ENCODE results near the gene PRKG1. TPM values are rescaled to one million over a fixed set of nuclear protein-coding genes. Genes with fewer than 3 reads are reported as not detected.
A peak's percentile ranks its signal among the peaks of the same experiment; 100 is the strongest.
"Not testable (repeated sequence)": the region's sequence is repeated elsewhere in the genome, so short reads cannot be mapped to it uniquely, and the experiment has no call there.

PRKG1 gene
- total RNA-seq, 2 donors from 2014 or later = 17.2 TPM

DNA sequence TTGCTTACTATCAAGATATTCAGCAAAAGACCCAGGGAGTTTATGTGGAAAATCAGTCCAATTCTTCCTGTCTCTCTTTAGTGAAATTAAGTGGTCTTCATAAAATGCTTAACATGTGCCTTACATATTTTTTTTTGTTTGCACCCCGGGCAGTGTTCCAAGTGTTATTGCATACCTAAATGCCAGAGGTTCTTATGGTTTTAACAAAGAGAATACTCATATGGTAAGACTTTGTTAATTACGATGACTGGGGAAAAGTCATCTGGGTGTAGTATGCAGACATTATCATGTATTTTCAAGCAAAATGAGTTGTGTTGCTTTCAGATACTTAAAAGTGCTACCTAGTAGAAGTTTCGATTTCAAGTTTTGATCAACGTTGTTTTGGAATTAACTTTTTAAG, 82.6 kb downstream of the PRKG1 start:
- intact Hi-C loops (cut with DNase I, micrococcal nuclease) = no loop called here
- DNase-seq = no peak
- ATAC-seq = no peak

DNA sequence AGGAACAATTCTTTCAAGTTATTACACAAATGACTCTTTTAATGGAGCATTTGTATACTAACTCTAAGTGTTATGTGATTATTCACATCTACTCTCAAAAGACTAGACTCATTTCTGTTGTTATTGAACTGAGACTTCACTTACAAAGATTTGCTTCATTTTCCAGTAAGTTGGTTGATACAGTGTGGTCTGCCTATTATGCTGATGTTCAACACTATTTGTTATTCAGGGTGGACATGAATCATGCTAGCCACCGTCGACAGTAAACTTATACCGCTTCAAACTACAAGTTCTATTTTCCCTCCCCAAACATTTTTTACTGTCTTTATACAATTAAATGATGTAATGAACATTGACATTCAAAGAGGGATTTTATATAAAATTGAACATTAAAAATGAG, 84.5 kb downstream of the PRKG1 start:
- intact Hi-C loops (cut with DNase I, micrococcal nuclease) = no loop called here
- ATAC-seq = no peak
- DNase-seq = no peak

DNA sequence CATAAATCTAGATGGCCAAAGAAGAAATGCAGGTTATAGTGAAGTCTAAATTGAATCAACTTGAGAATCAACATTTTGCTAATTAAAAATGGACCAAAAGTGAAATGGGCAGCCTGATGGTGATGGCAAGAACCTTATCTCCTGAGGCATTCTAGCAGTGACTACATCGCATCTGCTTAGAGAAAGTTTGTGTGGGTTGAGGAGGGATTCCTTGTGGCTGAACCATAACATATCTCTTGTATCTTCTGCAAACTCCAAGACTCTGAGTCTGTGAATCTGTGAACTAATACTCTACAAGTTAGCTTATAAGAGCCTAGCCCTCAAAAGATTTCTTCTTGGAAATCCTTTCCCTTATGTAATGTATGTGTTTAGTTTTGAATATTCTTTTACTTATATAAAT, 85.6 kb downstream of the PRKG1 start:
- intact Hi-C loops (cut with DNase I, micrococcal nuclease) = no loop called here
- DNase-seq = no peak
- no peak for ATAC-seq

DNA sequence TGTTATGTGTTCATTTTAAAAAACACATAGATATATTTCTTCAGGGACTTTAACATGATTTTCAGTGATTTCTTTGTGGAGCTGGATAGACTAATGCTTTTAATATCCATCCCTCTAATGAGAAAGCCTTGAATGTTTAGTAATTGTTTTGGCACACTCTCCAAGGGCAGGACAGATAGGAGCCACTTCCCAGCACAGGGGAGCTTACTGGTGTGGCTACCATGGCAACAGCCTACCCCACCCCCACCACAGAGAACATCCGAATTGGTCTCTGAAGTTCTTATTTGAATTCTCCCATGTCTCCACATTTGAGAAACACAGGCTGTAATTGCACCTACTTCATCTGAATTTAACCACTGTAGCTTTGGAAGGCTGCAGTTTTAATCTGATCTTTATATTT, 87.7 kb downstream of the PRKG1 start:
- intact Hi-C loops (cut with DNase I, micrococcal nuclease) = no loop called here
- DNase-seq (no peak), ATAC-seq (no peak)

DNA sequence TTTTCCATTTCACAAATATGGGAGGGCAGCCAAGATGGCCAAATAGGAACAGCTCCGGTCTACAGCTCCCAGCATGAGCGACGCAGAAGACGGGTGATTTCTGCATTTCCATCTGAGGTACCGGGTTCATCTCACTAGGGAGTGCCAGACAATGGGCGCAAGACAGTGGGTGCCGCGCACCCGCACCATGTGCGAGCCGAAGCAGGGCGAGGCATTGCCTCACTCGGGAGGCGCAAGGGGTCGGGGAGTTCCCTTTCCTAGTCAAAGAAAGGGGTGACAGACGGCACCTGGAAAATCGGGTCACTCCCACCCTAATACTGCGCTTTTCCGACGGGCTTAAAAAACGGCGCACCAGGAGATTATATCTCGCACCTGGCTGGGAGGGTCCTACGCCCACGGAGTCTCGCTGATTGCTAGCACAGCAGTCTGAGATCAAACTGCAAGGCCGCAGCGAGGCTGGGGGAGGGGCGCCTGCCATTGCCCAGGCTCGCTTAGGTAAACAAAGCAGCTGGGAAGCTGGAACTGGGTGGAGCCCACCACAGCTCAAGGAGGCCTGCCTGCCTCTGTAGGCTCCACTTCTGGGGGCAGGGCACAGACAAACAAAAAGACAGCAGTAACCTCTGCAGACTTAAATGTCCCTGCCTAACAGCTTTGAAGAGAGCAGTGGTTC, 89.2 kb downstream of the PRKG1 start:
- intact Hi-C loops (cut with DNase I, micrococcal nuclease); ATAC-seq; DNase-seq: not testable (repeated sequence)

DNA sequence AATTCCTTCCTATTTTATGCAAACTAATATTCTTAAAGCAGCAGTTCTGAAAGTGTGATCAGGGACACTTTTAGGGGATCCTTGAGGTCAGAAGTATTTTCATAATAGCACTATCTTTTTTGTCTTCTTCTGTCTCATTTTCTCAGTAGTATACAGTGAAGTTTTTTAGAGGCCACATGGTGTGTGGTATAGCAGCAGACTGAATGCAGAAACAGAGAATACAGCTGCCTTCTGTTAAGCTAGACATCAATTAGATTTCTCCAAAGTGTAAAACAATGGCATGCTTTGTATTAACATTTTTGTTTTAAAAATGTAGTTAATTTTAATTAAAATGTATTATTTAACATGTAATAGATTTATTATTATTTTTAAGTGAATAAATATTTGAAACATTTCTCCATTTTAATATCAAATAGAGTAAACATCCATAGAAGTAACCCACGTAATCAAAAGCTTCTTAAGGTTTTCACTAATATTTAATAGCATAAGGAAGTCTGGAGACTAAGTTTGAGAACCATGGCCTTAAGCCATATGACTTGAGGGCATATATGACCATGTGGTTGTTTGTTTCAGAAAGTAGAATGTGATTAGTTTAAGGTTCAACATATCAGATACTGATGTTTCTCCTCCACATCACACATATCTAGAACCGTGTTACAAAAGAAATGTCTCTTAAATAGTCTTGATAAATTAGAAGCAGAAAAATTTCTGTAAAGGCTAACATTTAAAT, 94.0 kb downstream of the PRKG1 start:
- no peak for DNase-seq
- ATAC-seq = no peak
- intact Hi-C loops (cut with DNase I, micrococcal nuclease) = no loop called here

DNA sequence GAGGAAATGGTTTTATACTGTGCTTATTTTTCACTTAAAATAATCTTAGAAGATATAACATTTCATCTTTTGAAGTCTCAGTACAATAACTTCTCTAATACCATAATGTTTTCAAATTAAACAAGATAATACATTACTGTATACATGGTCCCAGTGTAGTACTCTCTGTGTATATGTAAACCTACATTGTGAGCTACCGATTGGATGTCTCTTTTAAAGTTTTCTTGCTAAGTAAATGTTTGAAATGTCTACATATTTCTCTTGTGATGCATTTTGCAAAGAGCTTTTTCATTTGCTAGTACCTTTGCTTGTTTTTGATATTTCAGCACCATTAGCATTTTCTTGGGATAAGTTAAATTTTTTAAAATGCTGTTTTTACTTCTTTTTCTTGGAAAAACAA, 94.8 kb downstream of the PRKG1 start:
- no peak for ATAC-seq
- intact Hi-C loops (cut with DNase I, micrococcal nuclease) = no loop called here
- DNase-seq = no peak

DNA sequence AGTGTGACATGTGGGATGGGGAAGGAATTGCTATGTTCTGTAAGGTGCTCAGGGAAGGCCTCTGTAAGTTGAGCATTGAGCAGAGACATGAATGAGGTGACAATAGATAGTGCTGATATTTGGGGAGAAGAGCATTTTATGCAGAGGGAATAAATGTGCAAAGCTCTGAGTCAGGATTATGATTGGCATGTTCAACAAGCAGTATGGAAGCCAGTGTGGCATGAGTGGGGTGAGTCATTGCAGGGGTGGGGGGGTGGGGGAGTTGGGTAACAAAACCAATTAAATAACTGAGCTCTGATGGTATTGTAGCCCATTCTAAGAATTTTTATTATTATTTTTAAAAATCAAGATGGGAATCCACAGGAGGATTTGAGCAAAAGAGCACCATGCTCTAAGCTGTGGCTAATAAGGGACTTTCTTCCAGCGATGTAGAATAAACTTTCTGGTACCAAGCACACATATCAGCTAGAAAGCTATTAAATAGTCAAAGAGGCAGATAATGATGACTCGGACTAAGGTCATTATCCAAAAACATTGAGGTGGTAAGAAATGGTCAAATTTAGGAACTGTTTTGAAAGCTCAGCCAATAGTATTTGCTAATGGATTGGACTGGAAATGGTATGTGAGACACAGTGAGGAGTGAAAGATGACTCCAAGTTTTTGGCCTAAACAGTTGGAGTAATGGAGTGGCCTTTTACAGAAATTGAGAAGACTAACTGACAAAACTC, 96.4 kb downstream of the PRKG1 start:
- intact Hi-C loops (cut with DNase I, micrococcal nuclease) = no loop called here
- ATAC-seq = no peak

DNA sequence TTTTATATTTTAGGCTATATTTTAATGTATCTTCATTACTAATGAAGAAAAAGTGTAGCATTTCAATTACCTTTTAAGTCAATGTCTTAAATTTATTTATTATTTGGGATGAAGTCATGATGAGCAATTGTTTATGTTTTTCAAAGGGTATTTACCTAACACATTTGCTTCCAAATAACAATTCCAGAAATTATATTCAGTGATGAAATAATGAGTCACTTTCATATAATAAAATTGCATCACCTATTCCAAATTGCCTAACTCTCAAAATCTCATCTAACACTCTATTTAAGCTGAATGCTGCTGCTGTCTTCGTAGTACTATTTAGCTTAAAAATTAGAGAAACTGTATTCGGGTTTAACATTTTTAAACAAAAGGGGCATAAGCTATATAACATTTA, 97.7 kb downstream of the PRKG1 start:
- ATAC-seq (no peak), DNase-seq (no peak)
- intact Hi-C loops (cut with DNase I, micrococcal nuclease) = no loop called here

More for the DNA sequence above, 96.4 kb downstream of the PRKG1 start:
- no peak for DNase-seq

DNA sequence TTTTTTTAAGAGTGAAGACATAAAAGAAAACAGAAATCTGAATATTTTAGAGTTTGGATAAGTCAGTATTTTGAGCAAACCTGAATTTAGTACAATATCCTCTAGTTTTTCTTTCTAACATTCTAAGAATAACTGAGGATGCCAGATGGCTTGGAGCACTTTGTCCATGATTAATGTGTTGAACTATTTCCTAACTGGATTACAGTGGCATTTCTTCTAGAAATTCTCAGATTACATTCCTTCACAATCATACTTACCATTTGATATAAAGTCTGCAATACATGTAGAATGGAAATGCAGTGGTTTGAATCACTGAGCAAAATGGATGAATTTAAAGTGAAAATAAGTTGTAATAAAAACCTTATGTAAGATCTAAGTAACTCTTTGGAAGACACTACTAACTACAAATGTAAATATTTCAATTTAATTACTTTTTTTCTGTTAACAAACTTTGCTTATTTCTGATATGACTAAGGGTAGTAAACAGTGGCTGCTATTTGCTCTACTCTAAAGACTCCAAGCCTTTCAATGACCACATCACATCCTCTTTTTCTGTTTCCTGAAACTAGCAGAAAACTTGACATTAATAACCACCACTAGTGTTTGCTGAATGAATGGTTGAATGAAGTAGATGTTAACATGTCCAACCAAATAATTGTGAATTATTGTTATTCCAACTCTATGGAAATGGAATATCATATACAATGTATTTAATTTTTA, 102.8 kb downstream of the PRKG1 start:
- no peak for DNase-seq
- no peak for ATAC-seq
- intact Hi-C loops (cut with DNase I, micrococcal nuclease) = no loop called here

DNA sequence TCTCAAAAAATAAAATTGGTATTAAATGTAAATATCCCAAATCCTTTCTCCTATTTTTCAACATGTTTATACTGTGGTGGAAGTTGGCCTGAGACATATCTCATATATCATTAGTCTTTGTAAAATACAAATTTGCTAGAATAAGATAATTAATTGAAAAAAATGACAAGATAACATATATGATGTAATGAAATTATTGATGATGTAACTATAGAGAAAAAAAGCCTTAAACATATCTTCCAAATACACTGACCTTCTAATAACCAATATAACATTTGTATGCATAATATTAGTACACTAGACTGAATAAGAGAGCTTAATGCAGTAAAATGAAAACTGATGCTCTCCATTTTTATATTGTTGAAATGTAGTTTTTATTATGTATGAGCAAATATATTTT, 104.3 kb downstream of the PRKG1 start:
- no peak for DNase-seq
- intact Hi-C loops (cut with DNase I, micrococcal nuclease) = no loop called here
- ATAC-seq = no peak

DNA sequence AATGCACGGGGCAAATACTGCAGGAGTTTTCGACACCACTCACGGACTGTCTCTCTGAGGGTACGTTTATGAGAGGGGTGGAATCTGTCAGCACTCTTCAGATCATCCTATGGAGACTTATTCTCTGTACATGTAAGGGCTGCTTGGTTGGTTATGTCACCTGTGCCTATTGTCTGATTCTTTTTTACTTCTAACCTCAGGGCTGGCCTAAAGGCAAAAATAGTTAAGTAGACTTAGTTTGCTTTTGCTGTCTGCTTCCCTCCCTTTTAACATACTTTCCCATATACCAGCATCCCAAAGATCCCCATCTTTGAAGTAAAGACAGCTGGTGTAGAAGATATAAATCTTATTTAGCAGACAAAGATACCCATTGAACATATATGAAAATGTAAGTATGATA, 105.9 kb downstream of the PRKG1 start:
- DNase-seq (no peak), ATAC-seq (no peak)
- intact Hi-C loops (cut with DNase I, micrococcal nuclease) = no loop called here

DNA sequence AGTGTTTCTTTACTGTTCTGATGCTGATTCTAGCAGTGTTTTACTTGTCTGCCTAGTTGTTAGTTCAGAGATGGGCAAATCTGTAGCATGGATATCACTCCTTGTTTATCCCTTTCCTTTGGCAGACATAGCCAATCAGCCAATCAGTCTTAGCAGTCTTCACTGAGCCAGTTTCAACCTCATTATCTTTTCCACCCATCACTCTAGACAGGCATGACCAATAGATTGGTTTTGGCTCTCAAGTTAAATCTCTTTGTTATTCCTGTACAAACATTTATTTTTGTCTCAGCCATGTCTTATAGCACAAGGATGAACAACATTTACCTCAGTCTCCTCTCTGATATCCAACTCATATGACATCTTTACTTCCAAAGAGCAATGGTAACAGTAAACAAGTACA, 109.5 kb downstream of the PRKG1 start:
- DNase-seq (no peak), ATAC-seq (no peak)
- intact Hi-C loops (cut with DNase I, micrococcal nuclease) = no loop called here

DNA sequence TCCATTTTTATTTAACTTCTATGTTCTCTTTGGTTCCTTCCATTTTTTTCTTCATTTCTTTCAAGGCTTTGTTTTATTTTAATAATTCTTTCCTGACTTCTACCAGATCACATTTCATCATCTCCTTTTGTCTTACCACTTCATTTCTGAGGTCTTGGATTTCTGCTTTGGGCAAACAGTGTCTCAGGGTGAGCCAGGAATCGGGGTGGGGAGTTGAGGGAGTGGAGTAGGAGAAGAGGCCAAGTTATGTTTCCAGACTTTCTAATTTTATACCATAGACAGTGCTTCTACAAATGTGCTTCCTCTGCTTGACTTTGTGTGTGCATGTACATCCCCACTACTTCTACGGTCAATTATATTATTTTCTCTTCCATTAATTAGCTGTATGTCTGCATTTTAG, 112.1 kb downstream of the PRKG1 start:
- no peak for ATAC-seq
- no peak for DNase-seq
- intact Hi-C loops (cut with DNase I, micrococcal nuclease) = no loop called here

DNA sequence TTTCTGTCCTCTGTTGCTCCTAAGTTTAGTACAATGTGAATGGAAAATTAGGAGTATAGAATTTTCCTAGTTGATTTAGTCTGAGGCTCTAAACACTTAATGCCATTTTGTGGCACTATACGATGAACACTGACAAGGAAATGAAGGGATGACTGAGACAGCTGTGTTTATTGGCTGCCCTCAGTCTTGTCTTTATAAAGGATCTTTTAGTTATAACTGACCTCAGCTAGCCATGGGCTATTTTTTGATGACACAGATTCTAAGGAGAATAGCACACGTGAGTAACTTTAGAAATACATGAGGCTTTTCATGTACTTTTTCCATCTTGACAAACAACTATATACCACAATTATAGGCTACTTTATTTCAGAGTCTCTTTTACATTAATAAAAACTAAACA, 113.7 kb downstream of the PRKG1 start:
- intact Hi-C loops (cut with DNase I, micrococcal nuclease) = no loop called here
- ATAC-seq = no peak
- DNase-seq = no peak

DNA sequence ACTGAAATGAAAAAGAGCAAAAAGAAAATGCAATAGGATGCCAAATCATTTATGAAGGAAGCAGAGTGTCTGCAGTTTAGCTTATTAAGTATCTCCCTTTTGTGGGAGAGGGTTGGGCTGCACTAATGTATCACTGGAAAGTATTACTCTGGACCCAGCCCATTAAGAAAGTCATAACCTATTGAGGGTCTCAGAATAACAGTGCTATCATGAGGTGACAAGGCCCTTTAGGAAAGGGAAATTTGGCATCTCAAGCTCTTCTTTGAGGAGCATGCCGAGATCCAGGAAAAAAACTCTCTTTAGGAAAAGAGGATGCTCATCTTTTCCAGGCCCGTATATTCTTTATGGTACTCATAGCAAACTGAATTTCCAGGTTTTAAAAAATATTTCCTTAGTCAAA, 114.6 kb downstream of the PRKG1 start:
- intact Hi-C loops (cut with DNase I, micrococcal nuclease) = no loop called here
- ATAC-seq = no peak

DNA sequence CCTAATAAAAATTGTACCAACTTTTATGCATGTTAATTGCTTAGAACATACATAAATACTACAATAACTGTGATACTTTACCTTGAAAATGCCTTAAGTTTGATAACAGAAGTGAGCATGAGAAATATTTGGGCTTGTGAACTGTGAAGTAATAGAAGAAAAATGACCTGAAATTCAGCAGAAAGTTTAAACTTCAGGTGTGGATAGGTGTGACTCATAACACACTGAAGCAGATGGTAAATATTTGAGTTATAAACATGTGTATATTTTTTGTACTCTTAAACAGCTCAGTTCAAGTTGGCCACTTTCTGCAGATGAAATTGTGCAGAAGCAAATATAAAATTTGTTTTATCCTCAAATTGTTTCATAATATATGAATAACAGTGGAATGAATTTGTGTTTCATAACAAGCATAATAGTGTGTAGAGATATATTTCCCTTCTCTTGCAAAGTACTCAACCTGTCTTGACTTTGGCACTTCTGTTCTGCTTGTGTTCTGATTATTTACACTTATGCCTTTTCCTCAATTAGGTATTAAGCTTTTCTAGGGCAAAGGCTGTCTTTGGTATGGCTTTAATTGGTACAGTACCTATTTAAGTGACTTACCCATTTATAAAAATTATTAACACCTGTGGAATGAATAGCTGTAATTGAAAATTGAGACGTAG, 122.4 kb downstream of the PRKG1 start:
- ATAC-seq (peak; percentile 68), DNase-seq (no peak)
- intact Hi-C loops (cut with DNase I, micrococcal nuclease) = no loop called here

More for the DNA sequence above, 114.6 kb downstream of the PRKG1 start:
- DNase-seq = no peak

DNA sequence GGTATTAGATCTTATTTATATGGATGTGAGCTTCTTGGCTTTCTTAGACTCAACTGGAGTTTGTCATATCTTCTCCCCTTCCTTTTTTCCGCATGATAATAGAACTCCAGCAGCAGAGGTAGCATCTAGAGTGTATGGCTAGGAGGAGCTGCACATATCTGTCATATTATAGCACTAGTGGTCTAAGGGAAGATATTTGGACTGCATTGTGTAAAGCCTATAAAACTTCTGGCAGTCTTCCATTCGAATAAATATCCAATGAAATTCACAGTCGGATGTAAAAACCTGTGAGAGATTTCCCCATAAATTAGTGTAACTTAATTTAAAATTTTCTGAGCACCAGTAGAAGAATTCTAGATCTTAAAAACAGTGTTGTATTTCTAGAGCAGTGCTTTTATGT, 123.9 kb downstream of the PRKG1 start:
- no peak for DNase-seq
- peak; percentile 51 for ATAC-seq
- intact Hi-C loops (cut with DNase I, micrococcal nuclease) = no loop called here

DNA sequence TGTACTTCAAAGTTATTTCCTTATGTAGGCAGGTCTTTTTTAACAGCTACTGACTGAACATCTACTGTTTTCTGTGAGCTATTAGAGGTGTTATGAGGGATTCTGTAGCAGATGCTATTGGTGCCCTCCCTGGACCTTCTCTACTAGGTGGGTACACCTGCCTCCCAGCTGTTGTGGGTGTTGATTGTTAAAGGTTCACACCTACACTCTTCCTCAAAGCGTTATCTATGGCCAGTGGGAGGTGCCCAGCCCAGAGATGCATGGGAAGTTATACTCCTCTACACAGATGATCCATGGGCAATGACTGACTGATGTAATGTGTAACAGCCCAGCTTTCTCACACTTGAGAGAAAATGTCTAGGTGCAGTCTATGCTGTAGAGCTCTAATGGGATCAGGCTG, 127.7 kb downstream of the PRKG1 start:
- intact Hi-C loops (cut with DNase I, micrococcal nuclease) = no loop called here
- DNase-seq (peak; percentile 45 to 49), ATAC-seq (peak; percentile 95)

Data from left colon (tissue), 2 donors.